ENCODE results near the gene GLOD4.
"Not testable (repeated sequence)": the region's sequence is repeated elsewhere in the genome, so short reads cannot be mapped to it uniquely, and the experiment has no call there.

GLOD4 gene

GRCh38 chr17:781805-782731, at the start of gene GLOD4, which contains the start of gene MRM3:
TSS of gene GLOD4 (minus strand) at chr17:782280. CDS start at chr17:782255, 25 bp downstream.
TSS of gene MRM3 (plus strand) at chr17:782353. CDS start at chr17:782379, 26 bp downstream.
- DNase-seq: peak; percentile 94

- DNase-seq: no peak
Observed at GRCh38 chr17:830950-831349, 48.9 kb upstream of the GLOD4 start.

GRCh38 chr17:830381-830780, 48.3 kb upstream of the GLOD4 start:
- no peak for DNase-seq

- DNase-seq: not testable (repeated sequence)
Observed at GRCh38 chr17:829614-830013, 47.5 kb upstream of the GLOD4 start.

- no peak for DNase-seq
Observed at GRCh38 chr17:828761-829160, 46.7 kb upstream of the GLOD4 start.

GRCh38 chr17:826778-827177, 44.7 kb upstream of the GLOD4 start:
- DNase-seq: no peak

GRCh38 chr17:825216-825615, 43.1 kb upstream of the GLOD4 start:
- DNase-seq: no peak

- no peak for DNase-seq
Observed at GRCh38 chr17:824378-824777, 42.3 kb upstream of the GLOD4 start.

- no peak for DNase-seq
Observed at GRCh38 chr17:823501-823902, 41.4 kb upstream of the GLOD4 start.

- no peak for DNase-seq
Observed at GRCh38 chr17:819251-819650, 37.2 kb upstream of the GLOD4 start.

GRCh38 chr17:814371-814770, 32.3 kb upstream of the GLOD4 start:
- DNase-seq: no peak

GRCh38 chr17:812638-813204, 30.6 kb upstream of the GLOD4 start:
- no peak for DNase-seq

- DNase-seq: no peak
Observed at GRCh38 chr17:811051-811784, 29.1 kb upstream of the GLOD4 start.

- no peak for DNase-seq
Observed at GRCh38 chr17:807523-808294, 25.6 kb upstream of the GLOD4 start.

- no peak for DNase-seq
Observed at GRCh38 chr17:806781-807522, 24.9 kb upstream of the GLOD4 start.

- no peak for DNase-seq
Observed at GRCh38 chr17:806346-806745, 24.3 kb upstream of the GLOD4 start.

- DNase-seq: not testable (repeated sequence)
Observed at GRCh38 chr17:805886-806285, 23.8 kb upstream of the GLOD4 start.

- no peak for DNase-seq
Observed at GRCh38 chr17:804541-805435, 22.7 kb upstream of the GLOD4 start.

- no peak for DNase-seq
Observed at GRCh38 chr17:802901-803881, 21.1 kb upstream of the GLOD4 start.

- DNase-seq: no peak
Observed at GRCh38 chr17:802481-802880, 20.4 kb upstream of the GLOD4 start.
